CD14-positive monocyte (primary cell): Measurements from ENCODE around the gene RARRES2. TPM values are rescaled to one million over a fixed set of nuclear protein-coding genes. Genes with fewer than 3 reads are reported as not detected.

Experiments used
- DNase-seq, 3 donors: peaks; one replicate each; pipeline ENCODE4 v3.0.0-alpha.2; 2011 to 2022
- H2AFZ ChIP-seq: 2 replicates; pipeline ENCODE4 v1.6.0; 2012; ENCODE audit warnings: mild to moderate bottlenecking, low read depth, low read length, inconsistent platforms; ENCODE audit not compliant: insufficient read depth, poor library complexity, severe bottlenecking
- H3K27ac ChIP-seq, 2 donors: 1 replicate in 1 of 2; 2 replicates in 1 of 2; pipeline ENCODE4 v1.5.1; 2012 to 2013; ENCODE audit warnings: low read length in 2 of 2, control low read depth in 1 of 2, inconsistent platforms in 1 of 2, low read depth in 1 of 2, mild to moderate bottlenecking in 1 of 2
- H3K27me3 ChIP-seq, 2 donors: one replicate each; pipeline versions ENCODE4 v1.6.0 to v1.6.1; 2011 to 2013; ENCODE audit warnings: low read length in 2 of 2; ENCODE audit not compliant: control insufficient read depth in 2 of 2, insufficient read depth in 2 of 2
- H3K36me3 ChIP-seq, 2 donors: replicated peaks in 1 of 2; 1 replicate in 1 of 2; 2 replicates in 1 of 2; pipeline versions ENCODE4 v1.5.1 to v1.6.1; 2012 to 2013; ENCODE audit warnings: low read length in 2 of 2, control low read depth in 1 of 2, inconsistent platforms in 1 of 2, mild to moderate bottlenecking in 1 of 2; ENCODE audit not compliant: insufficient read depth in 2 of 2, control insufficient read depth in 1 of 2
- H3K4me1 ChIP-seq, 2 donors: 1 replicate in 1 of 2; 2 replicates in 1 of 2; pipeline versions ENCODE4 v1.5.1 to v1.6.1; 2012 to 2013; ENCODE audit warnings: low read length in 2 of 2, control low read depth in 1 of 2, inconsistent platforms in 1 of 2, mild to moderate bottlenecking in 1 of 2, moderate library complexity in 1 of 2; ENCODE audit not compliant: insufficient read depth in 2 of 2, control insufficient read depth in 1 of 2
- H3K4me2 ChIP-seq: replicated peaks from 2 replicates; pipeline ENCODE3; 2012; ENCODE audit warnings: low read length, moderate library complexity, mild to moderate bottlenecking; ENCODE audit not compliant: poor library complexity, severe bottlenecking; ENCODE audit errors: extremely low read depth
- H3K4me3 ChIP-seq, 3 experiments: fragments of 200-600 bp in 1 of 3; sonication (generic) in 1 of 3; replicated peaks in 1 of 3; 1 replicate in 2 of 3; 2 replicates in 1 of 3; pipeline ENCODE4 v1.5.1; 2011 to 2013; ENCODE audit warnings: low read length in 3 of 3, mild to moderate bottlenecking in 3 of 3, control low read depth in 2 of 3, low read depth in 2 of 3, inconsistent platforms in 1 of 3, moderate library complexity in 1 of 3
- H3K79me2 ChIP-seq: 2 replicates; pipeline ENCODE4 v1.6.0; 2012; ENCODE audit warnings: mild to moderate bottlenecking, control low read depth, inconsistent platforms, low read length, moderate library complexity; ENCODE audit not compliant: insufficient read depth
- H3K9ac ChIP-seq: 2 replicates; pipeline ENCODE4 v1.6.0; 2017; ENCODE audit warnings: low read length, mild to moderate bottlenecking; ENCODE audit not compliant: insufficient read depth, poor library complexity, severe bottlenecking
- H3K9me3 ChIP-seq, 2 donors: replicated peaks in 1 of 2; 1 replicate in 1 of 2; 2 replicates in 1 of 2; pipeline versions ENCODE4 v1.5.1 to v1.6.1; 2012 to 2013; ENCODE audit warnings: low read length in 2 of 2, control low read depth in 1 of 2; ENCODE audit not compliant: control insufficient read depth in 1 of 2, insufficient read depth in 1 of 2
- H4K20me1 ChIP-seq: 2 replicates; pipeline ENCODE4 v1.6.0; 2012; ENCODE audit warnings: mild to moderate bottlenecking, low read length, control low read depth, moderate library complexity; ENCODE audit not compliant: insufficient read depth
- H3K27ac Mint-ChIP-seq, 7 donors: one replicate each; pipeline ENCODE4 v1.8.0; 2020; ENCODE audit warnings: mild to moderate bottlenecking in 7 of 7, mixed read lengths in 7 of 7, moderate library complexity in 6 of 7, inconsistent platforms in 2 of 7
- H3K27me3 Mint-ChIP-seq, 3 donors: one replicate each; pipeline ENCODE4 v1.8.0; 2021 to 2022; ENCODE audit warnings: low read depth in 3 of 3, mild to moderate bottlenecking in 3 of 3, mixed read lengths in 3 of 3, moderate library complexity in 3 of 3, inconsistent platforms in 1 of 3
- H3K36me3 Mint-ChIP-seq, 2 donors: one replicate each; pipeline ENCODE4 v1.8.0; 2020; ENCODE audit warnings: mixed read lengths in 2 of 2, inconsistent platforms in 1 of 2, mild to moderate bottlenecking in 1 of 2
- H3K4me1 Mint-ChIP-seq: one replicate; pipeline ENCODE4 v1.8.0; 2020; ENCODE audit warnings: mild to moderate bottlenecking, mixed read lengths
- H3K4me3 Mint-ChIP-seq, 2 donors: one replicate each; pipeline ENCODE4 v1.8.0; 2020; ENCODE audit warnings: mild to moderate bottlenecking in 2 of 2, mixed read lengths in 2 of 2, moderate library complexity in 1 of 2
- H3K9me3 Mint-ChIP-seq, 7 donors: one replicate each; pipeline ENCODE4 v1.8.0; 2020 to 2022; ENCODE audit warnings: mixed read lengths in 7 of 7, mild to moderate bottlenecking in 6 of 7, moderate library complexity in 6 of 7, inconsistent platforms in 2 of 7
- CTCF ChIP-seq: fragments of 200-600 bp; IDR thresholded peaks from one replicate; pipeline ENCODE4 v1.8.0; 2022; ENCODE audit warnings: antibody characterized with exemption, mild to moderate bottlenecking
- WGBS: methylation state at CpG from one replicate; pipeline ENCODE4 v1.1.5; 2013; ENCODE audit warnings: missing lambda C conversion rate; ENCODE audit not compliant: insufficient coverage; 5-methylcytosine and 5-hydroxymethylcytosine counted together
- intact Hi-C, 2 donors: fragments of 100-400 bp; cut with micrococcal nuclease; formaldehyde crosslinking; loops; one replicate each; pipeline versions ENCODE4 v1.15.0 to v1.15.1; 2023
- polyA plus RNA-seq, 3 donors: library from polyadenylated mRNA; depleted of rRNA in 1 of 3; unstranded in 2 of 3; stranded (reverse) in 1 of 3; fragments of 300-500 nt in 2 of 3; fragments of >200 nt in 1 of 3; fragmentation: Illumina TruSeq in 2 of 3; gene quantifications; 1 replicate in 2 of 3; 2 replicates in 1 of 3; pipeline ENCODE4 v1.2.3, GENCODE V29; 2012 to 2021

RARRES2 gene
- polyA plus RNA-seq, 3 donors = not detected

DNA sequence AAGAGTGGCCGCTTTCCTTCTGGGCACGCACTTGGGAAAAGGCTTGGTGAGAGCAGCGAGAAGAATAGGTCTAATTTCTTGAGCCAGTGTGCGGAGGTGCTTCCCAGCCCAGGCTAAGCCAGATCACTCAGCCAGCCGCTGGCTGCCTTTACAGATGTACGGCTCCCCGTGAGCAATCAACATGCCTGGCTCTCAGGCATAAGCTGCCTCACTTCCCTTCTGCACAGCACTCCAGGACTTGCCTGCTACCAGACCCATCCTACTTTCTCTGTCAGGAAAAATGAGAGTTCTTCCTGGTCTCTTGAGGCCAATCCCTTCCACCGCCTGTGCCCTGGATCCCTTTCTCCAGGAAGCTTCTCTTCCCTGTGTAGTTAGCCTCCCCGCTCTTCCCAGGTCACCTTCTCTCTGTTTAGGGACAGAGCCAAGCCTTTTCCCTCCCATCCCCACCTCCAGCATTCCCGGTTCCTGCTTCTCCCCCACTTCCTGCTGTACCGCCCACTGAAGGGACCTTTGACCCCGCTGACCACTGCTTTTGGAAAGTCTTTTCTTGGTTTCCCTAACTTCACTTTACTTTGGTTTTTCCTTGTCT is 17.0 kb downstream of the RARRES2 start:
- Histone ChIP-seq H3K4me2 (peak overlapping the region; percentile 94), H3K79me2 (peaks cover 12% of the 10 kb centered on the region), H3K27ac (peak overlapping the region; percentile 81 to 87), H3K27me3 (no peaks in the 10 kb centered on the region), H2AFZ (peak overlapping the region; percentile 96), H4K20me1 (no peaks in the 10 kb centered on the region), H3K9me3 (no peaks in the 10 kb centered on the region), H3K4me1 (peaks cover 33 to 37% of the 10 kb centered on the region in 2 donors), H3K36me3 (peaks cover 10 to 25% of the 10 kb centered on the region in 2 donors), H3K4me3 (peak overlapping the region in 1 of 3 experiments; percentile 90), H3K9ac (peak overlapping the region; percentile 83)
- Mint-ChIP-seq H3K27me3 (peaks cover 0 to 2% (median 0%) of the 10 kb centered on the region in 3 donors), H3K9me3 (no peaks in the 10 kb centered on the region), H3K36me3 (peaks cover 25 to 38% of the 10 kb centered on the region in 2 donors), H3K27ac (peak overlapping the region; percentile 80 to 95 (median 90)), H3K4me3 (peak overlapping the region; percentile 94 to 98), H3K4me1 (peaks cover 43% of the 10 kb centered on the region)
- intact Hi-C loops = no loop called here
- no peak for TF ChIP-seq CTCF
- DNase-seq = peak in 2 of 3 donors; percentile 16 to 20
- WGBS = 81% methylated on average over 12 of the region's 12 CpGs

DNA sequence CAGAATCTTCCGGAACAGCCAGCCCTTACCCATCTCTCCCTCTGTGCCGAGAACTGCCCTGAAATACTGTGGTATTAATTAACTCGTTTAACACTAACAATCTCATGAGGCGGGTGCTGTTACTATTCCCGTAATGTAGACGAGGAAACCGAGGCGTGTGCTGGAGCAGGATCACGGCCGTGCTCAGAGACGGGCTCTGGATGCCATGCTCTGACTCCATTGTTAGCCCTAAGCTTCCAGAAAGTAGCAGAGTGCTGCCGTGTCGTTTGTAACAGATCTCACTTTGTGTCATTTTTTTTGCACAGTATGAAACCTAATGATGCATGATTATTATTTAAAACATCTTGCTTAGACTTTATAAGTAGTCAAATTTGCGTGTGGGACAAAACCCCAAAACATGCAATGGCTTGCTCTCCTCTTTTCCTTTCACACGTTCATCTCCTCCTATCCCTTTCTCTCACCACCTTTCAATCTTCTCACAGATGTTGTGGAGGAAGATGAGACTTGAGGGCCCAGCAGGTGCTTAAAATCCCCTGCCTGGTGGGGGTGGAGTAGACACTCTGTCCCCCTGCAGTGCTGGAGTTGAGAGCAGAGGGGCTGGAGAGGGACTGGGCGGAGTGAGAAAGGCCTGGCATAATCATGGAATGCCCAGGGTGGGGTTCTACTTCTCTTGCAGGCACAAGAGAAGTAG is 17.6 kb downstream of the RARRES2 start:
- intact Hi-C loops = no loop called here

More for the DNA sequence above, 17.6 kb downstream of the RARRES2 start:
- Histone ChIP-seq H3K36me3 (peaks cover 10 to 18% of the 10 kb centered on the region in 2 donors), H3K4me1 (peaks cover 33 to 37% of the 10 kb centered on the region in 2 donors), H3K4me3 (peak overlapping the region; percentile 56 to 90 (median 77)), H3K9ac (peak overlapping the region; percentile 83), H3K27ac (peak overlapping the region; percentile 76 to 81), H3K79me2 (peaks cover 12% of the 10 kb centered on the region), H3K4me2 (peak overlapping the region; percentile 94), H3K9me3 (no peaks in the 10 kb centered on the region), H4K20me1 (no peaks in the 10 kb centered on the region), H2AFZ (peak overlapping the region; percentile 96), H3K27me3 (no peaks in the 10 kb centered on the region)
- H3K4me1 Mint-ChIP-seq = peaks cover 43% of the 10 kb centered on the region
- H3K27me3 Mint-ChIP-seq = peaks cover 0 to 2% (median 0%) of the 10 kb centered on the region in 3 donors
- peak overlapping the region in 5 of 7 donors; percentile 59 to 95 (median 82) for H3K27ac Mint-ChIP-seq
- TF ChIP-seq CTCF = no peak
- peak in 1 of 3 donors; percentile 11 for DNase-seq
- peak overlapping the region; percentile 94 to 98 for H3K4me3 Mint-ChIP-seq
- no peaks in the 10 kb centered on the region for H3K9me3 Mint-ChIP-seq
- WGBS = 11% methylated on average over 12 of the region's 16 CpGs
- H3K36me3 Mint-ChIP-seq = peaks cover 20 to 31% of the 10 kb centered on the region in 2 donors
